Retinal pigment epithelial cell (primary cell): ENCODE measurements around the gene CDK19.

Experiments
- DNase-seq: peaks from one replicate; pipeline ENCODE4 v3.0.0-alpha.2; 2010; ENCODE audit warnings: low read depth
- H3K4me3 ChIP-seq: 2 replicates; pipeline ENCODE4 v1.5.1; 2011; ENCODE audit warnings: mild to moderate bottlenecking, low read length, control low read depth, moderate library complexity
- TF ChIP-seq, protein P1 (sequence below): conservative IDR thresholded peaks from 2 replicates; pipeline ENCODE4 v1.5.1; 2011; ENCODE audit warnings: low read depth, low read length, control low read depth, inconsistent platforms

CDK19 gene

DNA sequence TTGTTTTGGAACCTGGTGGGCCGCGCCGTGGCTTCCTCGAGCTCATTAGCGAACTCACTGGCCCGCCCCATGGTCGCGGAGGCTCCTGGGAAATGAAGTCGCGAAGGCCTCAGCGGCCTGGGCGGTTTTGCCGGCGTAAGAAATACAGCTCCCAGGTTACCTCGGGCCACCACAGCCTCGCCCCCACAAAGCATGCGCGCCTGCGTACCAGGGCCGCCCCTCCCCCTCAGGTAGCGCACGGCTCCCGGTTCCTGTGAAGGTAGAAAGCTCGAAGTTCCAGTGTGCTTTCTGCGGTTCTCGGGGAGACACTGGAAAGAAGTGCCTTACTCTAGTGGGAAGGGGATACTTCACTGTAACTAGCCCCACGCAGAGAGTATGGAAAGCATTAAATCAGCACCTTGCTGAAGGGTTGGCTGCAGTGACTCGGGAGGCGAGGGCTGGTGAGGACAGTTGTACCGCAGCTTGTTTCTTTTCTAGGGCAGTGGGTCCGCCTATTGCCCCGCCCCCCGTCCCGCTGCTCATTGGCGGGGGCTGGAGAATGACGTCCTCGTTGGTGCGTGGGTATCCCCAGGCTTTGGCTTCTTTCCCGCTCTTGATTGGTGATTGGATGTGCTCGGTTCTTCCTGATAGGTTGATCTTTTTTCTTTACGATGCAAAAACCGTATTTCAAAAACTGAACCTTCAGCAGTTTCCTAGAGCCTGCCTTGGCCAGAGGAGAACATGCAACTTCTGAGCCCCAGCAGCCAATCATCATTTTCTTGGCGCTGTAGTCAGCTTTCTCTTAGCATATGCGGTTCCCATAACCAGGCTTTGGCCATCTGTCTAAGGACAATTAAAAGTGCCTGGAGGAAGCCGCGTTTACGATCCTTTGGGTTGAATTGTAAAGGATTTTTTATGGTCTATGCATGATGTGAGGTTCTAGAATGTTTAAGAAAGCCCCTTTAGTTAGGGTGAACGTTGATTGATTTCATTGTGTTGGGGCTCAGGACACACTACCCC lies at the start of gene CDK19:
Gene CDK19, minus strand, starts transcription at position 59 of the 999 bp plus-strand sequence. CDS start 333 bp downstream, outside the sequence.
- H3K4me3 ChIP-seq: peak within 1 kb of the TSS; percentile 85
- DNase-seq: peak; percentile 96
- TF ChIP-seq, protein P1, sequence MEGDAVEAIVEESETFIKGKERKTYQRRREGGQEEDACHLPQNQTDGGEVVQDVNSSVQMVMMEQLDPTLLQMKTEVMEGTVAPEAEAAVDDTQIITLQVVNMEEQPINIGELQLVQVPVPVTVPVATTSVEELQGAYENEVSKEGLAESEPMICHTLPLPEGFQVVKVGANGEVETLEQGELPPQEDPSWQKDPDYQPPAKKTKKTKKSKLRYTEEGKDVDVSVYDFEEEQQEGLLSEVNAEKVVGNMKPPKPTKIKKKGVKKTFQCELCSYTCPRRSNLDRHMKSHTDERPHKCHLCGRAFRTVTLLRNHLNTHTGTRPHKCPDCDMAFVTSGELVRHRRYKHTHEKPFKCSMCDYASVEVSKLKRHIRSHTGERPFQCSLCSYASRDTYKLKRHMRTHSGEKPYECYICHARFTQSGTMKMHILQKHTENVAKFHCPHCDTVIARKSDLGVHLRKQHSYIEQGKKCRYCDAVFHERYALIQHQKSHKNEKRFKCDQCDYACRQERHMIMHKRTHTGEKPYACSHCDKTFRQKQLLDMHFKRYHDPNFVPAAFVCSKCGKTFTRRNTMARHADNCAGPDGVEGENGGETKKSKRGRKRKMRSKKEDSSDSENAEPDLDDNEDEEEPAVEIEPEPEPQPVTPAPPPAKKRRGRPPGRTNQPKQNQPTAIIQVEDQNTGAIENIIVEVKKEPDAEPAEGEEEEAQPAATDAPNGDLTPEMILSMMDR: no peak

DNA sequence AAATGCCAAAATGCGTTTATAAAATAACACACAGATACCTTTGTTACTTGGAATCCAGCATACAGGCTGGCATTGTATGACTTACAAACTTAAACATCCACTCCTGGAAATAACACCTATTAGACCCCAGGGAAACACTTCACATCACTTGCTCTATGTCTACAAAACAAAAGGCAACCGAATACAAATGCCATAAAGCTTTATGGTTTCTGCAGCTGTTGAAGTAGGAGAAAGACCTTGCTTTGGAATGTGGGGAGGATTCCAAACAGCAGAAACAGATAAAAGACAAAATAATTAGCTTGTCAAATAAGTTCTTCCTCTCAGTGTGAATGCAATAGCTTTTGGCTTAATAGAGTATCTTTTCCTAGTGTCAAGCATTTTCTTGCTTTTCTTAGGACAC lies 49.6 kb upstream of the CDK19 start:
- H3K4me3 ChIP-seq: no peak overlapping the region
- TF ChIP-seq, protein P1: no peak
- no peak for DNase-seq

DNA sequence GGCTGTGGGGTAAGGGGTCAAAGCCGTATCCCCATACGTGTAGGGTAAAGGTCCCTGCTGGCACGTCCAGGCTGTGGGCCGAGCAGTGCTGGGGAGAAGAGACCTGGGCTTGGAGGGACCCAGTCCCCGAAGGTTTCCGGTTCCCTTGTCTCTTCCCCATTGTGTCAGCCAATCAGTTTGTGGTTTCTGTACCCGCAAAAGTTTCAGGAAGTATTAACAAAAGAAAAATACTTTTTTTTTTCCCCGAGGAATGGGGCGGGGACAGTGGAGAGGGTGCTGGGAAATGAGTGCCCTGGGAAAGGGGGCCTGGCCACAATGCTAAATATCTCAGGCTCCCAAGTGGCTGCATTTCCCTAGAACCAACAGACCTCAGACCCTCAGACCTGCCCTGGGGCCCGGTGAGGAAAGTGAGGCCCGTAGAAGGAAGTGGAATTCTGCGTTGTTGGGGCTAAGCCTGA lies 44.1 kb upstream of the CDK19 start:
- H3K4me3 ChIP-seq: no peak overlapping the region

DNA sequence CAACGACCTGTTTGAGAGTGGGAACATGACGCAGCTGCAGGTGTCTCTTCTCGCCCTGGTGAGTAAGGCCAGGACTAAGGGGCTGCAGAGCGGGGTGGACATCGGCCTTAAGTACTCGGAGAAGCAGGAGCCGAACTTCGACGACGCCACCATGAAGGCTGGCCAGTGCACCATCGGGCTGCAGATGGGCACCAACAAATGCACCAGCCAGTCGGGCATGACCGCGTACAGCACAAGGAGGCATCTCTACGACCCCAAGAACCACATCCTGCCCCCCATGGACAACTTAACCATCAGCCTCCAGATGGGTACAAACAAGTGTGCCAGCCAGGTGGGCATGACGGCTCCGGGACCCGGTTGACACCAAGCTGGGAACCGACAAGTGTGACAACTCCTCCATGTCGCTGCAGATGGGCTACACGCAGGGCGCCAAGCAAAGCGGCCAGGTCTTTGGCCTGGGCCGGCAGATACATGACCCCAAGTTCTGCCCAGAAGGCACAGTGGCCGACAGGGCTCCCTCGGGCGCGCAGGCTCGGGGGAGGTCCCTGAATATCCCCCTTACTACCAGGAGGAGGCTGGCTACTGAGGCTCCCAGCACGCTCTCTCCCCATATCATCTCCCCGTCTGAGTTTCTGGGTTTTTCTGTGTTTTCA lies 43.4 kb upstream of the CDK19 start:
- no peak for DNase-seq
- no peak overlapping the region for H3K4me3 ChIP-seq

More for the DNA sequence above, 44.1 kb upstream of the CDK19 start:
- TF ChIP-seq, protein P1: no peak
- no peak for DNase-seq

DNA sequence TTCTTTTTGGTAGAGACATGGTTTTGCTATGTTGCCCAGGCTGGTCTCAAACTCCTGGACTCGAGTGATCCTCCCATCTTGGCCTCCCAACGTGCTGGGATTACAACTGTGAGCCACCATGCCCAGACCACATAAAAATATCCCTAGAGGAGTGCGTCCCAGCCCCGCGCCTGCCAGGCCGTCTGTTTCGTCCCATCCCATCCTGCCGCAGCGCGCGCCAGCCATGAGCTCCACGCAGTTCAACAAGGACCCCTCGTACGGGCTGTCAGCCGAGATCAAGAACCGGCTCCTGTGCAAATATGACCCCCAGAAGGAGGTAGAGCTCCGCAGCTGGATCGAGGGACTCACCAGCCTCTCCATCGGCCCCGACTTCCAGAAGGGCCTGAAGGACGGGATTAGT lies 42.7 kb upstream of the CDK19 start:
- TF ChIP-seq, protein P1: no peak
- no peak overlapping the region for H3K4me3 ChIP-seq
- DNase-seq: no peak

More for the DNA sequence above, 43.4 kb upstream of the CDK19 start:
- TF ChIP-seq, protein P1: no peak

DNA sequence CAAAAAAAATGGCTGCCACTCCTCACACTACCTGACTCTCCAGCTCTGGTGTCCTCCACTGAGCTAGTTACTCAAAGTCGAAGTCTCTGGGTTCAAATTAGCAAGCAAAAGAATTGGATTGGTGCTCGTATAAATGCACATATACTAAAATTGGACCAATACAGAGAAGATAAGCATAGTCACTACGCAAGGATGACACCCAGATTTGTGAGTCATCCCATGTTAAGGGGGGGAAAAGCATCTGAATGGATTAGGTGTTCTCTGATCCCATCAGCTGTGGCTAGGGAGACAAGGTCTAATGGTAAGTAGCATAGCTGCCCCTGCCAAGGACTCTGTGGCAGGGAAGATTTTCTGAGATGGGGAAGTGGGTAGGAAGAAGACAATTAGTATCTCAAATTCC lies 41.0 kb upstream of the CDK19 start:
- DNase-seq: no peak
- TF ChIP-seq, protein P1: no peak
- no peak overlapping the region for H3K4me3 ChIP-seq
